Thymus (tissue), 11 donors: ENCODE data around the gene TSTD2. TPM values are rescaled to one million over a fixed set of nuclear protein-coding genes. Genes with fewer than 3 reads are reported as not detected.

Source experiments
- DNase-seq, 9 donors: peaks; one replicate each; pipeline ENCODE4 v3.0.0-alpha.2; 2013; ENCODE audit warnings: low spot score in 9 of 9, low read depth in 6 of 9, missing footprints in 1 of 9
- H3K27ac ChIP-seq, 2 donors: one replicate each; pipeline ENCODE4 v1.5.1; 2013; ENCODE audit warnings: control low read depth in 1 of 2, low read depth in 1 of 2, low read length in 1 of 2, mild to moderate bottlenecking in 1 of 2, moderate library complexity in 1 of 2
- H3K27me3 ChIP-seq, 2 donors: one replicate each; pipeline ENCODE4 v1.5.1; 2013; ENCODE audit warnings: low read length in 1 of 2; ENCODE audit not compliant: control insufficient read depth in 2 of 2, insufficient read depth in 1 of 2
- H3K36me3 ChIP-seq, 2 donors: one replicate each; pipeline ENCODE4 v1.5.1; 2013; ENCODE audit warnings: low read length in 1 of 2, mild to moderate bottlenecking in 1 of 2, moderate library complexity in 1 of 2; ENCODE audit not compliant: control insufficient read depth in 2 of 2, insufficient read depth in 2 of 2
- H3K4me1 ChIP-seq, 2 donors: one replicate each; pipeline ENCODE4 v1.5.1; 2013; ENCODE audit warnings: low read length in 2 of 2; ENCODE audit not compliant: control insufficient read depth in 2 of 2, insufficient read depth in 2 of 2
- H3K4me3 ChIP-seq, 2 donors: one replicate each; pipeline ENCODE4 v1.5.1; 2013; ENCODE audit warnings: low read length in 2 of 2, control low read depth in 1 of 2, mild to moderate bottlenecking in 1 of 2
- H3K9me3 ChIP-seq, 2 donors: one replicate each; pipeline ENCODE4 v1.5.1; 2013; ENCODE audit warnings: low read length in 1 of 2, mild to moderate bottlenecking in 1 of 2; ENCODE audit not compliant: control insufficient read depth in 2 of 2, insufficient read depth in 1 of 2
- WGBS: extraction: QIAGEN DNeasy Blood & Tissue Kit; methylation state at CpG from one replicate; pipeline ENCODE4 v1.1.7; 2013; 5-methylcytosine and 5-hydroxymethylcytosine counted together
- polyA plus RNA-seq: library from polyadenylated mRNA; stranded (reverse); fragments of 200-250 nt; gene quantifications from one replicate; pipeline ENCODE4 v1.2.3, GENCODE V29; 2013
- total RNA-seq: library from RNA; stranded (reverse); fragments of 120-200 nt; gene quantifications from one replicate; pipeline ENCODE4 v1.2.4, GENCODE V29; 2013
- donor health status: healthy.

The TSTD2 gene
- total and polyA plus RNA-seq, 2 donors: 16.0 to 19.6 TPM

DNA sequence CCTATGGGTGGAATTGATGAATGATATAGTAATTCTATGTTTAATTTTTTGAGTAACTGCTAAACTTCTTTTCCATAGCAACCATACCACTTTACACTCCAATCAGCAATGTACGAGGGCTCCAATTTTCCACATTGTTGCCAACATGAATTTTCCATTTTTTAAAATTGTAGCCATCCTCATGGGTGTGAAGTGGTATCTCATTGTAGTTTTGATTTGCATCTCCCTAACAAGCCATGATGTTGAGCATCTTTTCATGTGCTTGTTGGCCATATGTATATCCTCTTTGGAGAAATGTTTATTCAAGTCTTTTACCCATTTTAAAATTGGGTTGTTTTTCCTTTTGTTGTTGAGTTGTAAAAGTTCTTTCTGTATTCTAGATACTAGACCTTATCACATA, 82.8 kb downstream of the TSTD2 start:
- Histone ChIP-seq H3K4me3 (no peak overlapping the region), H3K27me3 (no peaks in the 10 kb centered on the region), H3K9me3 (no peaks in the 10 kb centered on the region), H3K27ac (no peak overlapping the region), H3K36me3 (no peaks in the 10 kb centered on the region), H3K4me1 (no peaks in the 10 kb centered on the region)
- WGBS: 93% methylated on average over 1 of the region's 1 CpG
- DNase-seq: no peak

Other genes starting within 250 kb of the TSTD2 start
- gene TDRD7, start 221.3 kb downstream of the TSTD2 start, total RNA-seq: 12.3 TPM
- 14.2 TPM for gene TDRD7, start 221.3 kb downstream of the TSTD2 start, polyA plus RNA-seq
- 0.42 TPM for gene TMOD1, start 131.7 kb downstream of the TSTD2 start, total RNA-seq
- 4.2 TPM for gene TMOD1, start 131.7 kb downstream of the TSTD2 start, polyA plus RNA-seq
- 32.0 TPM for gene NCBP1, start 453 bp upstream of the TSTD2 start, total RNA-seq
- 20.3 TPM for gene NCBP1, start 453 bp upstream of the TSTD2 start, polyA plus RNA-seq
- 19.5 TPM for gene XPA, start 64.0 kb upstream of the TSTD2 start, total RNA-seq
- gene XPA, start 64.0 kb upstream of the TSTD2 start, polyA plus RNA-seq: 27.3 TPM
- gene FOXE1, start 219.9 kb upstream of the TSTD2 start, total RNA-seq: 0.24 TPM
- gene FOXE1, start 219.9 kb upstream of the TSTD2 start, polyA plus RNA-seq: 4.4 TPM